Adipocyte (in vitro differentiated cells): ENCODE data around the gene LONP1.

Experiments
- DNase-seq: peaks from one replicate; pipeline ENCODE4 v3.0.0-alpha.2; 2015; ENCODE audit warnings: low read depth
- H3K27me3 ChIP-seq: replicated peaks from 2 replicates; pipeline ENCODE4 v1.7.0; 2013; ENCODE audit warnings: mild to moderate bottlenecking, low read length, moderate library complexity; ENCODE audit not compliant: control insufficient read depth, insufficient read depth
- H3K36me3 ChIP-seq: 2 replicates; pipeline ENCODE4 v1.7.0; 2013; ENCODE audit warnings: low read length, mild to moderate bottlenecking, moderate library complexity; ENCODE audit not compliant: control insufficient read depth, insufficient read depth, severe bottlenecking
- H3K4me1 ChIP-seq: 2 replicates; pipeline ENCODE4 v1.7.0; 2013; ENCODE audit warnings: mild to moderate bottlenecking, low read length, moderate library complexity; ENCODE audit not compliant: control insufficient read depth, insufficient read depth
- H3K4me3 ChIP-seq: 2 replicates; pipeline ENCODE4 v1.7.0; 2013; ENCODE audit warnings: mild to moderate bottlenecking, low read length, moderate library complexity
- H3K9ac ChIP-seq: 2 replicates; pipeline ENCODE4 v1.7.0; 2013; ENCODE audit warnings: mild to moderate bottlenecking, low read length, moderate library complexity
- H3K9me3 ChIP-seq: 2 replicates; pipeline ENCODE4 v1.7.0; 2013; ENCODE audit warnings: mild to moderate bottlenecking, low read length, moderate library complexity; ENCODE audit not compliant: control insufficient read depth

LONP1 gene

GRCh38 chr19:5673752-5674151 lies 46.2 kb downstream of the LONP1 start:
- no peak overlapping the region for H3K4me3 ChIP-seq
- no peaks in the 10 kb centered on the region for H3K9me3 ChIP-seq
- no peaks in the 10 kb centered on the region for H3K4me1 ChIP-seq
- peaks cover 18% of the 10 kb centered on the region for H3K36me3 ChIP-seq
- no peaks in the 10 kb centered on the region for H3K27me3 ChIP-seq
- DNase-seq = no peak
- H3K9ac ChIP-seq = no peak overlapping the region

- H3K27me3 ChIP-seq = no peaks in the 10 kb centered on the region
- no peak for DNase-seq
- H3K4me1 ChIP-seq = no peaks in the 10 kb centered on the region
- H3K4me3 ChIP-seq = no peak overlapping the region
- H3K9me3 ChIP-seq = no peaks in the 10 kb centered on the region
- no peak overlapping the region for H3K9ac ChIP-seq
- H3K36me3 ChIP-seq = peaks cover 24% of the 10 kb centered on the region
Observed at GRCh38 chr19:5672708-5673459, 47.1 kb downstream of the LONP1 start.

GRCh38 chr19:5671600-5671999 lies 48.3 kb downstream of the LONP1 start:
- H3K9ac ChIP-seq = no peak overlapping the region
- no peak for DNase-seq
- no peaks in the 10 kb centered on the region for H3K4me1 ChIP-seq
- peaks cover 37% of the 10 kb centered on the region for H3K36me3 ChIP-seq
- H3K4me3 ChIP-seq = no peak overlapping the region
- H3K27me3 ChIP-seq = no peaks in the 10 kb centered on the region
- H3K9me3 ChIP-seq = no peaks in the 10 kb centered on the region

GRCh38 chr19:5669212-5669611 lies 50.7 kb downstream of the LONP1 start:
- H3K27me3 ChIP-seq = no peaks in the 10 kb centered on the region
- no peak for DNase-seq
- peaks cover 61% of the 10 kb centered on the region for H3K36me3 ChIP-seq
- no peaks in the 10 kb centered on the region for H3K9me3 ChIP-seq
- H3K9ac ChIP-seq = no peak overlapping the region
- H3K4me3 ChIP-seq = no peak overlapping the region
- peaks cover 6% of the 10 kb centered on the region for H3K4me1 ChIP-seq

GRCh38 chr19:5667751-5668271 lies 52.1 kb downstream of the LONP1 start:
- H3K4me3 ChIP-seq = no peak overlapping the region
- peaks cover 6% of the 10 kb centered on the region for H3K4me1 ChIP-seq
- H3K27me3 ChIP-seq = no peaks in the 10 kb centered on the region
- no peaks in the 10 kb centered on the region for H3K9me3 ChIP-seq
- no peak for DNase-seq
- no peak overlapping the region for H3K9ac ChIP-seq
- H3K36me3 ChIP-seq = peaks cover 75% of the 10 kb centered on the region

GRCh38 chr19:5666921-5667610 lies 52.9 kb downstream of the LONP1 start:
- no peak for DNase-seq
- peaks cover 6% of the 10 kb centered on the region for H3K4me1 ChIP-seq
- H3K36me3 ChIP-seq = peaks cover 79% of the 10 kb centered on the region
- H3K4me3 ChIP-seq = no peak overlapping the region
- H3K9me3 ChIP-seq = no peaks in the 10 kb centered on the region
- no peak overlapping the region for H3K9ac ChIP-seq
- H3K27me3 ChIP-seq = no peaks in the 10 kb centered on the region

GRCh38 chr19:5665781-5666513 lies 54.0 kb downstream of the LONP1 start:
- Histone ChIP-seq H3K27me3 (no peaks in the 10 kb centered on the region), H3K36me3 (peaks cover 86% of the 10 kb centered on the region), H3K4me3 (no peak overlapping the region), H3K9me3 (no peaks in the 10 kb centered on the region), H3K9ac (no peak overlapping the region), H3K4me1 (peaks cover 6% of the 10 kb centered on the region)
- DNase-seq = peak; percentile 49

GRCh38 chr19:5664515-5664914 lies 55.4 kb downstream of the LONP1 start:
- peaks cover 6% of the 10 kb centered on the region for H3K4me1 ChIP-seq
- no peak overlapping the region for H3K4me3 ChIP-seq
- H3K36me3 ChIP-seq = peaks cover 96% of the 10 kb centered on the region
- H3K27me3 ChIP-seq = no peaks in the 10 kb centered on the region
- no peak for DNase-seq
- no peak overlapping the region for H3K9ac ChIP-seq
- no peaks in the 10 kb centered on the region for H3K9me3 ChIP-seq

- H3K9me3 ChIP-seq = no peaks in the 10 kb centered on the region
- H3K9ac ChIP-seq = no peak overlapping the region
- H3K4me1 ChIP-seq = peaks cover 6% of the 10 kb centered on the region
- H3K27me3 ChIP-seq = no peaks in the 10 kb centered on the region
- H3K36me3 ChIP-seq = peaks cover 92% of the 10 kb centered on the region
- no peak for DNase-seq
- H3K4me3 ChIP-seq = no peak overlapping the region
Observed at GRCh38 chr19:5663904-5664303, 56.0 kb downstream of the LONP1 start.

GRCh38 chr19:5661483-5661882 lies 58.5 kb downstream of the LONP1 start:
- Histone ChIP-seq H3K9ac (no peak overlapping the region), H3K27me3 (no peaks in the 10 kb centered on the region), H3K36me3 (peaks cover 87% of the 10 kb centered on the region), H3K4me1 (peaks cover 6% of the 10 kb centered on the region), H3K9me3 (no peaks in the 10 kb centered on the region), H3K4me3 (no peak overlapping the region)
- DNase-seq = no peak

GRCh38 chr19:5655412-5655811 lies 64.5 kb downstream of the LONP1 start:
- Histone ChIP-seq H3K9ac (no peak overlapping the region), H3K9me3 (no peaks in the 10 kb centered on the region), H3K36me3 (peaks cover 84% of the 10 kb centered on the region), H3K4me1 (no peaks in the 10 kb centered on the region), H3K27me3 (no peaks in the 10 kb centered on the region), H3K4me3 (no peak overlapping the region)
- no peak for DNase-seq
